Measurements from ENCODE around the gene SIDT1.

DNA sequence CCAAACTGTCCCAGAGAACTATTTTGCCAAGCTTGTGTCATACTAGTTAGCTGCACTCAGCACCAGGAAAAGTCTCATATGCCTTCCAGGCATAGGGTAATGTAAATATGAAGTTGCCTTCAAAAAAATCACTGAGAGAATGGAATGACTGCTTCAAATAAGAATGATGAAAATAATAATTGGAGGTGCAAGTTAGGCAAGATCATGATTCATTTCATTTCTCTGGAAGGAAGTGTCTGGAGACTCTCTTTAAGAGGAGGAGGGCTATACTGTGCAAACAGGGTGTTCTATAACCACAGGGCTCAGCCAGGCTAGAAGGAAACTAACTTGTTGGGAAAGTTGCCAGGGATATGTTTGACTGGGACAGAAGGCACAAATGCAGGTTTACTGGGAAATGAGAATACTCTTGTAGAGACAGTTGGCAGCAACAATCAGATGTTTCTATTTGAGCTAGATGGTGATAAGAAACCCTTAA is 4.3 kb downstream of the SIDT1 start:
- no peak for TF ChIP-seq EZH2phosphoT487 (IDR thresholded peaks at IDR 0.05; ENCODE audit: borderline replicate concordance)
- TF ChIP-seq, protein P1, sequence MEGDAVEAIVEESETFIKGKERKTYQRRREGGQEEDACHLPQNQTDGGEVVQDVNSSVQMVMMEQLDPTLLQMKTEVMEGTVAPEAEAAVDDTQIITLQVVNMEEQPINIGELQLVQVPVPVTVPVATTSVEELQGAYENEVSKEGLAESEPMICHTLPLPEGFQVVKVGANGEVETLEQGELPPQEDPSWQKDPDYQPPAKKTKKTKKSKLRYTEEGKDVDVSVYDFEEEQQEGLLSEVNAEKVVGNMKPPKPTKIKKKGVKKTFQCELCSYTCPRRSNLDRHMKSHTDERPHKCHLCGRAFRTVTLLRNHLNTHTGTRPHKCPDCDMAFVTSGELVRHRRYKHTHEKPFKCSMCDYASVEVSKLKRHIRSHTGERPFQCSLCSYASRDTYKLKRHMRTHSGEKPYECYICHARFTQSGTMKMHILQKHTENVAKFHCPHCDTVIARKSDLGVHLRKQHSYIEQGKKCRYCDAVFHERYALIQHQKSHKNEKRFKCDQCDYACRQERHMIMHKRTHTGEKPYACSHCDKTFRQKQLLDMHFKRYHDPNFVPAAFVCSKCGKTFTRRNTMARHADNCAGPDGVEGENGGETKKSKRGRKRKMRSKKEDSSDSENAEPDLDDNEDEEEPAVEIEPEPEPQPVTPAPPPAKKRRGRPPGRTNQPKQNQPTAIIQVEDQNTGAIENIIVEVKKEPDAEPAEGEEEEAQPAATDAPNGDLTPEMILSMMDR (conservative IDR thresholded peaks at IDR 0.05; ENCODE audit: low read length): no peak
